Measurements from ENCODE around the gene GRIK1.

The GRIK1 gene

DNA sequence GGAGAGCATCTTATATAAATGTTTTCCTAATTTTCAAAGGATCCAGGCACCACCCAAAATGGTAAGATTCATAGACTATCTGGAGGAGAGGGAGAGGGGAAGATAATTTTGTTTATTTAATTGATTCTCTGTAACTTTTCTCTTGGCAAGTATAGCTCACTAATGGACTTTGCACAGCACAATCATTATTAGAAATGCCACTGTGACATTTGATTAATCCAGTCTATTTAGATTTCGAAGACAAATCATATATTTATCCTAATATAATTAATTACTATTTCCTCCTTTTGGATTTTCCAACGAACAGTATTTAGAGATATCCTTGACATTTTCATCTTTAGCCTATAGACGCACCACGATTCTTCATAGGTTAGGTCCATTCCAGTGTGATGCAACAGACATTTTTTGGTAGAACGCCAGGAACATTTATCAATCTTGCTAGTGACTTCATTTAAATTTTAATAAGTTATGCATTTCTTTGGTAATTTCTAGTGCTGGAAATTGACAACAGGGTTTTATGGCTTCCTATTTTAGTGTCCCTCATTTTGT, 152.4 kb downstream of the GRIK1 start:
- in situ Hi-C loops (cut with HindIII; ENCODE audit: low sequenced_read_pairs) = no loop called here

- in situ Hi-C loops (cut with HindIII; ENCODE audit: low sequenced_read_pairs) = no loop called here
Measured at GRCh38 chr21:29786496-29787360, 153.1 kb downstream of the GRIK1 start.

GRCh38 chr21:29777160-29777559, 162.6 kb downstream of the GRIK1 start:
- in situ Hi-C loops (cut with HindIII; ENCODE audit: low sequenced_read_pairs) = no loop called here

DNA sequence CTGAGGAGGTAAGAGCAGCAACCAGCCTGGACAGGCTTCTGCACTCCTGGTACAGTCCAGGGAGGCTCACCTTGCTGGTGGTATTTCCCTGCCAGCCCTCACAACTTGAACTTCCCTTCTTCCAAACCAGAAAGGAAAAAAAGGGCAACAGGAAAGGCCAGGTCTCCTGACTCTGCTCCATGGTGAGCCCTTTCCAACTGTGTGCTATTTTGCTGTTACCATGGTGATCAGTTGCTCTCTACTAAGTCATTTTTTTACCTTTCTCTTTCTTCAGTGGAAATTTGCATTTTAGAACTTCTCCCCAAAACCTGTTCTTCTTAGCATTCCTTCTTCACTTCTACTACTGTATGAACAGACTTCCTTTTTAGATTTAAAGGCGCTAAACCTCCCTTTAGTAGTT, 164.3 kb downstream of the GRIK1 start:
- in situ Hi-C loops (cut with HindIII; ENCODE audit: low sequenced_read_pairs) = no loop called here

GRCh38 chr21:29771491-29772066, 168.2 kb downstream of the GRIK1 start:
- in situ Hi-C loops (cut with HindIII; ENCODE audit: low sequenced_read_pairs) = no loop called here

- in situ Hi-C loops (cut with HindIII; ENCODE audit: low sequenced_read_pairs) = no loop called here
Measured at GRCh38 chr21:29763674-29764073, 176.1 kb downstream of the GRIK1 start.

GRCh38 chr21:29762570-29763082, 177.2 kb downstream of the GRIK1 start:
- in situ Hi-C loops (cut with HindIII; ENCODE audit: low sequenced_read_pairs) = no loop called here

- in situ Hi-C loops (cut with HindIII; ENCODE audit: low sequenced_read_pairs) = no loop called here
Measured at GRCh38 chr21:29753216-29753615, 186.6 kb downstream of the GRIK1 start.

DNA sequence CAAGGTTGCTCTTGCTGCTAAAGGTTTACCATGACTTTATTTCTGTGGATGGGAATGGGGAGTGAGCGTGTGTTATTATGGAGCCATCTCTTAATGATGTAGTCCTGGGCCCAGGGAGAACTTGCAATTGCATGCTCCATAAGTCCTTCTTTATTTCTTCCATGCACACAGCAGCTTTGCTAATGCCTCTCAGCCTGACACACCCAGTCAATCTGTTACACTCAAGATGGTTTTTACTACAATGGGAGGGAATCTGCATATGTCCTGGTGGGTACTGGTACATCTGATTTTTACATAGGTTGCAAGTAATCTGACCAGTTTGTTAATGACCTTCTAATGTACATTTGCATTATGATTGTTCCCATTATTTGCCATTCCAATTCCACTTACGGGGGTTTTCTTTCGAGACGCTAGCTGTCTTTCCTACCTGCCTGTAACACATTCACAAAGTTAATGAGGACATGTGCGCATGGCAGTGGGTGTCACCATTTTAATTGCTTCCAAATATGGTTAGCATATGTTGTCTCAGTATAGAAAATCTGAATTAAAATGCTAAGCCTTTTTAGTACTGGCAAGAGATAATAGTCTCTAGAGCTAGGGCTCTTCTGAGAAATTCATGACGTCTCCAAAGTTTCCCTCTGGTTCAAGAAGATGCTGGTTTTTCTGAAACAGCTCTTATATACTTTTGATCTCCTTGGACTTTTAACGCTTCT, 188.2 kb downstream of the GRIK1 start:
- in situ Hi-C loops (cut with HindIII; ENCODE audit: low sequenced_read_pairs) = no loop called here

DNA sequence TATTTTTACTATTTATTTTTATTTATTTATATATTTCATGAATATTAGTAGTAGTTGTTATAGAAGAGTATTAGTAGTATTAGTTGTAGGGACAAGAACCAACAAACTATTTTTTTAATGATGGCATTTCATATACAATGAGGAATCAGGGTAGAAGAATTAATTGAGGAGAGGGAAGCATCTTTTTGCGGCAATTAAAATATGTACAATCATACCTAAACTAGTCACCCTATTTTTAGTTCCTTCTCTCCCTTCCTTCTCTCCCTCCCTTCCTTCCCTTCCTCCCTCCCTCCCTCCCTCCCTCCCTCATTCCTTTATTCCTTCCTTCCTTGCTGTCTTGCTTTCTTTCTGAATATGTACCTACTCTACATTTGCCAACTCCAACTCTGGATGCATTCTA, 189.8 kb downstream of the GRIK1 start:
- in situ Hi-C loops (cut with HindIII; ENCODE audit: low sequenced_read_pairs) = no loop called here

DNA sequence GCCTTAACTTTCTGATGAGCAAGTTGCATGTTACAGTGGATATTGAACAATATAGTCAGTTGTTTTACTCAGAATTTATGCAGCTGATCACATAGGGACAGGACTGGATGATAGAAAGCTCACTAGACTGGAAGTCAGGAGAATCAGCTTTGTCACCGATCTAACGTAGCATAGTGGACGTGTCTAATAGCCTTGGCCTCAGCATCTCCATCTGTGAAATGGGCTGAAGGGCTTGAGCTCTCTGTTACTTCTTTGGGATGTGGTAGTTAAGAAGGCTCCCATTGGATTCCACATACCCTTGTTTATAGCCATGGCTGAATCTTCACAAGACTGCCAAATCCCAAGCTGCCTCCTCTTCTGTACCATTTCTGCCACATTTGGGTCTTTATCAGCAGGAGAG, 190.6 kb downstream of the GRIK1 start:
- in situ Hi-C loops (cut with HindIII; ENCODE audit: low sequenced_read_pairs) = no loop called here

GRCh38 chr21:29748391-29749167, 191.2 kb downstream of the GRIK1 start:
- in situ Hi-C loops (cut with HindIII; ENCODE audit: low sequenced_read_pairs) = no loop called here

DNA sequence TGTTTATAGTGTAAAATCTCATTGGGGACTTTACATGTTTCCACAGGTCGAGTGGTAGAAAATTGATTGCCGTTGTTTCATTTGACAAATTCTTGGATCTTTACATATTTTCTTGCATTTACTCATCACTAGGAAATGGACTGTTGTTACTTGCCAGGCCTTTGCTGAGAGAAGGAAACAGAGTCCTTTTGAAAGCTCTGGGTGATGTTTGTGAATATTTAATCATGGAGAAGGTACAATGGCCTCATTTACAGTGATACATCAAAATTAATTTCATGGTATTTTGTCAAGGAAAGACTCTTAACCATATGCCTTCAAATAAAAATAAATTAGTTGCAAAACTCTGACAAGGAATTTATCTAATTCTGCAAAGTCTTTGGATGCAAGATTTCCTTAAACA, 198.0 kb downstream of the GRIK1 start:
- in situ Hi-C loops (cut with HindIII; ENCODE audit: low sequenced_read_pairs) = no loop called here

GRCh38 chr21:29739176-29739575, 200.6 kb downstream of the GRIK1 start:
- in situ Hi-C loops (cut with HindIII; ENCODE audit: low sequenced_read_pairs) = no loop called here

- in situ Hi-C loops (cut with HindIII; ENCODE audit: low sequenced_read_pairs) = no loop called here
Measured at GRCh38 chr21:29738730-29739129, 201.1 kb downstream of the GRIK1 start.

DNA sequence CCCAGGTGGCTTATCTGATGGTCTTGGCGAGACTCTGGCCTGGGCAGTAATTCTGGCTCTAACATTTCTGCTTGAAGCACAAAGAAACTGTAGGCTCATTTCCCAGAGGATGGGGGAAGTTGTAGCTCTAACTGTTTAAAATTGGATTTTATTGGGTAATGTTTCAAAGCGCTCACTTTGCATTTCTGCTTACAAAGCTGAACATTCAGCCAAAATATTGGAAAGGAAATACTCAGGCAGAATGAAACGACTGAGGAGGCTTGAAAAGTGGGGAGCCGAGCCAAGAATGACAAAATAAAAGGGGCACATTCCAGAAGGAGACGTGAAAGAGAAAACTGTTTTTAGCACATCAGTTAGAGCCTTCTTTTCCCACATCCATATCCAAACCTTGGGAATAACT, 202.6 kb downstream of the GRIK1 start:
- in situ Hi-C loops (cut with HindIII; ENCODE audit: low sequenced_read_pairs) = no loop called here

- in situ Hi-C loops (cut with HindIII; ENCODE audit: low sequenced_read_pairs) = no loop called here
Measured at GRCh38 chr21:29730281-29730680, 209.5 kb downstream of the GRIK1 start.

DNA sequence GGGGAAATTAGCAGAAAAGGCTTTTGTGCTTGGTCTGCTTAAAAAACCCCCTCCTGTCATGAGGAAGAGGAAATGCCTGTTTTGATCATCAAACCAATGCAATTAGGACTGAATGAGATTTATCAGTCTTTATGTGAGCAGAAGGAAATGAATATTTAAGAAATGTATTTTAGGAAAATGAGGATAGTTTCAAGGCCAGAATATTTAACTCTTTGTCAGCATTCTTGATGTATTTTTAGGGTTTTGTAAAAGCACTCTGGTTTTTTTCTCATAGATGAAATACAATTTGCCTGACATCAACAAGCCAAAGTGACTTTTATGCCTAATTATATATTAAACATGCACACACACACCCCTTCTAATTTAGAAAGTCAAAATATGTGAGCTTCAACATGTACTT, 213.8 kb downstream of the GRIK1 start:
- in situ Hi-C loops (cut with HindIII; ENCODE audit: low sequenced_read_pairs) = no loop called here

DNA sequence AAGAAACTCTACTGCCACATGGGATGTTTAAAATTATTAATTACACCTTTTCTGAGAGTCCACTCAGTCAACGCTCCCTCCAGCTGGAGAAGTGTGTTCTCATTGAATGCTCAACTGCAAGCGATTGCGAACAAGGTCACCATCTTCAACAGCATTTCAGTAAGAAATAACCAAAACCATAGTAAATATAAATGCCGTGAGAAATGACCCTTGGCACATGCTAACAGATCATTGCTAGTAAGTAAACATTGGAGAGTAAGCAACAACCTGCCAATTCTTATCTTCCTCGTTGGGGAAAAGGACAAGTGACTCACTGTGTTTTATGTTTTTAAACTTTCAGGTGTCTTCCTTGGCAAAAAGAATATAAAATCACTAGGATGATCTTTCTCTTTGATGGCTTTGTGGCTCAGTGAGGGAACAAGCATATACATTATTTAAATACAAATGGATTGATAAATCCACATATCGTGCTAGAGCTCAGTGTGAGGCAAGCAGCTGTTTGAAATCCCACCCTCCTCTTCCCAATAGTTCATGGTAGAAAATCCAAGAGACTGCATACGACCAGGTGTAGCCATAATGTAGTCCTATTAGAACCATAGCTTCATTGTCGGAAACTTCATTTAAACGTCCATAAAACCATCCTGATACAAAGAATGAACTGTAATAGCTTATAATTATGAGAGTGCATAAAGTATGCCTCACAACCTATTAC, 214.6 kb downstream of the GRIK1 start:
- in situ Hi-C loops (cut with HindIII; ENCODE audit: low sequenced_read_pairs) = no loop called here

GRCh38 chr21:29721964-29722363, 217.8 kb downstream of the GRIK1 start:
- in situ Hi-C loops (cut with HindIII; ENCODE audit: low sequenced_read_pairs) = no loop called here
